HEK293T (cell line): ENCODE results near the gene TIMP4.

ENCODE experiments used
- CTCF ChIA-PET: fragments of 350-600 bp; formaldehyde crosslinking; extraction: SDS; loops from one replicate; lab custom pipeline; 2021; ENCODE audit warnings: antibody characterized with exemption, inconsistent platforms; lab: Yijun Ruan, JAX
- POLR2A ChIA-PET: fragments of 350-600 bp; formaldehyde crosslinking; extraction: SDS; loops from one replicate; lab custom pipeline; 2020; ENCODE audit warnings: antibody characterized with exemption, inconsistent platforms; lab: Yijun Ruan, JAX
- DNase-seq: peaks from one replicate; pipeline ENCODE4 v3.0.0; 2012; ENCODE audit warnings: mixed read lengths; ENCODE audit errors: extremely low spot score
- ARNT ChIP-seq: fragments of 450-650 bp; IDR thresholded peaks from 2 replicates; pipeline ENCODE4 v1.6.1; 2017; ENCODE audit warnings: mild to moderate bottlenecking
- BHLHE40 ChIP-seq: fragments of 450-650 bp; IDR thresholded peaks from 2 replicates; pipeline ENCODE4 v1.6.1; 2016; ENCODE audit warnings: mild to moderate bottlenecking, moderate library complexity, borderline replicate concordance
- CTBP1 ChIP-seq: fragments of 450-650 bp; IDR thresholded peaks from 2 replicates; pipeline ENCODE4 v1.6.1; 2016; ENCODE audit warnings: borderline replicate concordance
- ELF4 ChIP-seq: fragments of 450-650 bp; IDR thresholded peaks from 2 replicates; pipeline ENCODE4 v1.6.1; 2017; ENCODE audit warnings: antibody characterized with exemption
- FOXA1 ChIP-seq: fragments of 450-650 bp; IDR thresholded peaks from 2 replicates; pipeline ENCODE4 v1.6.1; 2016; ENCODE audit warnings: mild to moderate bottlenecking
- FOXK2 ChIP-seq: fragments of 450-650 bp; IDR thresholded peaks from 2 replicates; pipeline ENCODE4 v1.6.1; 2016; ENCODE audit warnings: mild to moderate bottlenecking
- FOXM1 ChIP-seq: fragments of 450-650 bp; IDR thresholded peaks from 2 replicates; pipeline ENCODE4 v1.6.1; 2017; ENCODE audit warnings: mild to moderate bottlenecking, borderline replicate concordance
- HDGF ChIP-seq: fragments of 450-650 bp; IDR thresholded peaks from 2 replicates; pipeline ENCODE4 v1.6.1; 2017; ENCODE audit warnings: antibody characterized with exemption, borderline replicate concordance
- L3MBTL2 ChIP-seq: fragments of 450-650 bp; conservative IDR thresholded peaks from 2 replicates; pipeline ENCODE4 v1.6.1; 2016; ENCODE audit warnings: mild to moderate bottlenecking
- LEF1 ChIP-seq: fragments of 450-650 bp; IDR thresholded peaks from 2 replicates; pipeline ENCODE4 v1.6.1; 2017; ENCODE audit warnings: mild to moderate bottlenecking, borderline replicate concordance
- NFRKB ChIP-seq: fragments of 450-650 bp; IDR thresholded peaks from 2 replicates; pipeline ENCODE4 v1.6.1; 2016; ENCODE audit warnings: mild to moderate bottlenecking, moderate library complexity
- PKNOX1 ChIP-seq: fragments of 450-650 bp; IDR thresholded peaks from 2 replicates; pipeline ENCODE4 v1.6.1; 2016
- SP1 ChIP-seq: fragments of 450-650 bp; IDR thresholded peaks from 2 replicates; pipeline ENCODE4 v1.6.1; 2017
- SUZ12 ChIP-seq: fragments of 450-650 bp; IDR thresholded peaks from 2 replicates; pipeline ENCODE4 v1.6.1; 2016; ENCODE audit warnings: mild to moderate bottlenecking
- TARDBP ChIP-seq: fragments of 450-650 bp; IDR thresholded peaks from 2 replicates; pipeline ENCODE4 v1.6.1; 2016
- ZNF384 ChIP-seq: fragments of 450-650 bp; IDR thresholded peaks from 2 replicates; pipeline ENCODE4 v1.6.1; 2016

Gene TIMP4

GRCh38 chr3:12195231-12195630, 36.5 kb upstream of the TIMP4 start:
- POLR2A ChIA-PET = interaction anchor here (1.0 kb wide), 1 partner anchor 289 kb away, joined by 3 read pairs; the partner anchor contains the start of gene TSEN2
- TF ChIP-seq L3MBTL2 = no peak
- TF ChIP-seq NFRKB = no peak
- TF ChIP-seq ZNF384 = no peak
- no peak for TF ChIP-seq LEF1
- TF ChIP-seq SUZ12 = no peak
- TF ChIP-seq ELF4 = no peak
- TF ChIP-seq CTBP1 = no peak
- no peak for TF ChIP-seq FOXA1
- TF ChIP-seq FOXM1 = no peak
- no peak for TF ChIP-seq PKNOX1
- TF ChIP-seq TARDBP = no peak
- TF ChIP-seq SP1 = no peak
- no peak for TF ChIP-seq HDGF
- TF ChIP-seq ARNT = no peak
- TF ChIP-seq BHLHE40 = no peak
- TF ChIP-seq FOXK2 = no peak

GRCh38 chr3:12194669-12195161, 36.0 kb upstream of the TIMP4 start:
- ChIA-PET CTCF (interaction anchor here (0.6 kb wide), 1 partner anchor 247 kb away, joined by 3 read pairs; no protein-coding TSS in a partner anchor), POLR2A (interaction anchor here (1.0 kb wide), 1 partner anchor 290 kb away, joined by 3 read pairs; the partner anchor contains the start of gene TSEN2)
- TF ChIP-seq HDGF (no peak), L3MBTL2 (no peak), ZNF384 (no peak), FOXK2 (no peak), PKNOX1 (no peak), FOXA1 (no peak), FOXM1 (no peak), ARNT (no peak), SUZ12 (no peak)
- peak; percentile 35 for DNase-seq

More at GRCh38 chr3:12195231-12195630, 36.5 kb upstream of the TIMP4 start:
- CTCF ChIA-PET = interaction anchor here (0.6 kb wide), 1 partner anchor 247 kb away, joined by 3 read pairs; no protein-coding TSS in a partner anchor
- DNase-seq = no peak

- CTCF ChIA-PET = no interaction called here
- POLR2A ChIA-PET = interaction anchor here (1.0 kb wide), 1 partner anchor 290 kb away, joined by 3 read pairs; the partner anchor contains the start of gene TSEN2
- no peak for TF ChIP-seq TARDBP
- TF ChIP-seq HDGF = no peak
- TF ChIP-seq FOXK2 = no peak
- no peak for TF ChIP-seq L3MBTL2
- TF ChIP-seq LEF1 = no peak
- TF ChIP-seq SUZ12 = no peak
- TF ChIP-seq SP1 = no peak
- no peak for TF ChIP-seq ZNF384
- no peak for TF ChIP-seq ELF4
- TF ChIP-seq FOXA1 = no peak
- TF ChIP-seq ARNT = no peak
- no peak for TF ChIP-seq NFRKB
- no peak for TF ChIP-seq PKNOX1
- DNase-seq = no peak
Measured at GRCh38 chr3:12194209-12194608, 35.5 kb upstream of the TIMP4 start.

- TF ChIP-seq HDGF = no peak
- no peak for TF ChIP-seq FOXA1
- TF ChIP-seq LEF1 = no peak
- TF ChIP-seq NFRKB = no peak
- no peak for TF ChIP-seq SP1
- no peak for TF ChIP-seq TARDBP
- no peak for TF ChIP-seq FOXK2
- TF ChIP-seq BHLHE40 = no peak
- ChIA-PET CTCF (no interaction called here), POLR2A (no interaction called here)
- no peak for DNase-seq
Measured at GRCh38 chr3:12193485-12194165, 34.9 kb upstream of the TIMP4 start.

GRCh38 chr3:12192655-12193484, 34.2 kb upstream of the TIMP4 start:
- CTCF ChIA-PET = no interaction called here
- POLR2A ChIA-PET = no interaction called here
- TF ChIP-seq ZNF384 (no peak), HDGF (no peak), PKNOX1 (no peak), L3MBTL2 (no peak), ARNT (no peak), TARDBP (no peak), SUZ12 (no peak)
- DNase-seq = no peak
